PC-9 (cell line): ENCODE data around the gene ILF2. TPM values are rescaled to one million over a fixed set of nuclear protein-coding genes. Genes with fewer than 3 reads are reported as not detected.
A peak's percentile ranks its signal among the peaks of the same experiment; 100 is the strongest.

Experiments
- BruUV-seq: library from RNA; stranded (reverse); fragments of 400-500 nt; replicated peaks from 2 replicates; lab custom pipeline; 2021; lab: Mats Ljungman, UMichigan
- CTCF ChIA-PET: fragments of 300-600 bp; sonication (Branson Sonifier 250); formaldehyde crosslinking; loops from one replicate; lab custom pipeline; 2022; ENCODE audit warnings: antibody characterized with exemption; lab: Charles Lee
- POLR2A ChIA-PET: fragments of 300-600 bp; sonication (Branson Sonifier 250); formaldehyde crosslinking; loops from one replicate; lab custom pipeline; 2022; ENCODE audit warnings: antibody characterized with exemption; ENCODE audit not compliant: unreplicated experiment; lab: Charles Lee
- DNase-seq, 2 experiments: peaks; one replicate each; pipeline versions ENCODE4 v3.0.0 to v3.0.0-alpha.2; 2015 to 2022; ENCODE audit warnings: mixed read lengths in 1 of 2
- H2AFZ ChIP-seq: fragments of 200-600 bp; sonication (generic); 2 replicates; pipeline ENCODE4 v1.8.1; 2017; ENCODE audit warnings: antibody characterized with exemption
- H3F3A ChIP-seq: fragments of 200-600 bp; sonication (generic); 2 replicates; pipeline ENCODE4 v1.8.1; 2017; ENCODE audit warnings: antibody characterized with exemption, mild to moderate bottlenecking, low read depth; ENCODE audit not compliant: insufficient read depth
- H3K27ac ChIP-seq: fragments of 200-600 bp; sonication (generic); 2 replicates; pipeline ENCODE4 v1.6.1; 2016; ENCODE audit warnings: mixed run types
- H3K27me3 ChIP-seq: fragments of 200-600 bp; sonication (generic); 2 replicates; pipeline ENCODE4 v1.6.1; 2016; ENCODE audit warnings: low read depth, mixed run types; ENCODE audit not compliant: insufficient read depth
- H3K36me3 ChIP-seq: fragments of 200-600 bp; sonication (generic); 2 replicates; pipeline ENCODE4 v1.6.1; 2016; ENCODE audit warnings: low read depth, mixed run types
- H3K4me1 ChIP-seq: fragments of 200-600 bp; sonication (generic); replicated peaks from 2 replicates; pipeline ENCODE4 v1.6.1; 2016; ENCODE audit warnings: mixed run types; ENCODE audit not compliant: insufficient read depth
- H3K4me2 ChIP-seq: fragments of 200-600 bp; sonication (generic); 2 replicates; pipeline ENCODE4 v1.6.1; 2017; ENCODE audit warnings: mixed run types
- H3K4me3 ChIP-seq: fragments of 200-600 bp; sonication (generic); 2 replicates; pipeline ENCODE4 v1.6.1; 2016; ENCODE audit warnings: mixed run types
- H3K79me2 ChIP-seq: fragments of 200-600 bp; sonication (generic); 2 replicates; pipeline ENCODE4 v1.6.1; 2017; ENCODE audit warnings: low read depth, mixed run types
- H3K9me2 ChIP-seq: fragments of 200-600 bp; sonication (generic); 2 replicates; pipeline ENCODE4 v1.8.1; 2017; ENCODE audit warnings: mild to moderate bottlenecking; ENCODE audit not compliant: insufficient read depth
- H3K9me3 ChIP-seq: fragments of 200-600 bp; sonication (generic); 2 replicates; pipeline ENCODE4 v1.8.1; 2016; ENCODE audit warnings: low read depth; ENCODE audit not compliant: insufficient read depth
- H4K20me1 ChIP-seq: fragments of 200-600 bp; sonication (generic); 2 replicates; pipeline ENCODE4 v1.8.1; 2017; ENCODE audit not compliant: insufficient read depth
- CTCF ChIP-seq: fragments of 200-600 bp; sonication (generic); conservative IDR thresholded peaks from 2 replicates; pipeline ENCODE4 v1.6.1; 2017; ENCODE audit warnings: mixed run types, antibody characterized with exemption, mild to moderate bottlenecking, moderate library complexity
- EZH2 ChIP-seq: fragments of 200-600 bp; sonication (generic); IDR thresholded peaks from 2 replicates; pipeline ENCODE4 v1.8.0; 2017; ENCODE audit warnings: antibody characterized with exemption, low read depth
- intact Hi-C: fragments of 100-400 bp; cut with micrococcal nuclease; formaldehyde crosslinking; loops from one replicate; pipeline ENCODE4 v1.10.0; 2022; ENCODE audit not compliant: unreplicated experiment
- total RNA-seq: library from RNA; stranded (reverse); gene quantifications from 2 replicates; pipeline ENCODE4 v1.2.3, GENCODE V29; 2021

ILF2 gene
- total RNA-seq, 1 experiment from 2014 or later = 145 TPM

GRCh38 chr1:153648000-153648643 is 22.7 kb downstream of the ILF2 start:
- Histone ChIP-seq H3K9me3 (no peaks in the 10 kb centered on the region), H2AFZ (no peak overlapping the region), H3F3A (peaks cover 58% of the 10 kb centered on the region), H3K4me1 (peaks cover 8% of the 10 kb centered on the region), H3K27me3 (no peaks in the 10 kb centered on the region), H3K36me3 (peaks cover 31% of the 10 kb centered on the region), H3K4me3 (no peak overlapping the region), H3K4me2 (no peak overlapping the region), H3K27ac (no peak overlapping the region), H3K9me2 (no peaks in the 10 kb centered on the region), H3K79me2 (no peaks in the 10 kb centered on the region), H4K20me1 (peaks cover 11% of the 10 kb centered on the region)
- DNase-seq = no peak
- intact Hi-C loops = no loop called here
- TSS peak; percentile 3 for BruUV-seq
- POLR2A ChIA-PET = interaction anchor here (0.8 kb wide), 1 partner anchor 32 kb away, joined by 4 read pairs; no protein-coding TSS in a partner anchor
- TF ChIP-seq EZH2 (no peak), CTCF (no peak)
- CTCF ChIA-PET = no interaction called here

GRCh38 chr1:153647346-153647714 is 23.5 kb downstream of the ILF2 start:
- Histone ChIP-seq H3K4me3 (no peak overlapping the region), H3K9me2 (no peaks in the 10 kb centered on the region), H3K79me2 (peaks cover 4% of the 10 kb centered on the region; the same call in 1 of the 2 replicates), H3K27me3 (no peaks in the 10 kb centered on the region), H3K36me3 (peaks cover 39% of the 10 kb centered on the region), H3K9me3 (no peaks in the 10 kb centered on the region), H3K4me1 (peaks cover under 1% of the 10 kb centered on the region; the same call in 1 of the 2 replicates), H2AFZ (no peak overlapping the region), H3F3A (peaks cover 58% of the 10 kb centered on the region), H3K4me2 (no peak overlapping the region), H4K20me1 (peaks cover 11% of the 10 kb centered on the region), H3K27ac (no peak overlapping the region)
- no peak for TF ChIP-seq CTCF
- no peak for TF ChIP-seq EZH2
- ChIA-PET CTCF (no interaction called here), POLR2A (interaction anchor here (0.6 to 0.8 kb wide), 2 partner anchors 31 to 1578 kb away, joined by 4 to 5 read pairs; no protein-coding TSS in a partner anchor)
- no TSS peak for BruUV-seq
- intact Hi-C loops = no loop called here
- DNase-seq = no peak

GRCh38 chr1:153646672-153647345 is 24.0 kb downstream of the ILF2 start:
- Histone ChIP-seq H3K9me3 (no peaks in the 10 kb centered on the region), H3K27ac (no peak overlapping the region), H3K4me1 (no peaks in the 10 kb centered on the region), H2AFZ (no peak overlapping the region), H3K36me3 (peaks cover 44% of the 10 kb centered on the region), H3K9me2 (no peaks in the 10 kb centered on the region), H3K4me3 (no peak overlapping the region), H3K79me2 (peaks cover 10% of the 10 kb centered on the region; the same call in 1 of the 2 replicates), H4K20me1 (peaks cover 15% of the 10 kb centered on the region), H3K27me3 (no peaks in the 10 kb centered on the region), H3F3A (peaks cover 62% of the 10 kb centered on the region), H3K4me2 (no peak overlapping the region)
- POLR2A ChIA-PET = interaction anchor here (0.6 to 0.8 kb wide), 2 partner anchors 30 to 1578 kb away, joined by 4 to 5 read pairs; no protein-coding TSS in a partner anchor
- CTCF ChIA-PET = no interaction called here
- BruUV-seq = no TSS peak
- TF ChIP-seq CTCF = no peak
- TF ChIP-seq EZH2 = no peak
- DNase-seq = no peak
- intact Hi-C loops = no loop called here
